Lung (tissue), 12 donors: ENCODE data around the gene CYBC1. TPM values are rescaled to one million over a fixed set of nuclear protein-coding genes. Genes with fewer than 3 reads are reported as not detected.
A peak's percentile ranks its signal among the peaks of the same experiment; 100 is the strongest.

ENCODE experiments used
- ATAC-seq: fragments of 200-7000 bp; cut with Tn5 transposase; one replicate; pipeline ENCODE4 v1.9.1; 2020; ENCODE audit warnings: moderate number of reproducible peaks; ENCODE audit not compliant: insufficient read depth, low FRiP score
- DNase-seq, 3 donors: peaks; one replicate each; pipeline ENCODE4 v3.0.0-alpha.2; 2013 to 2017
- H3K27ac ChIP-seq, 2 donors: one replicate each; pipeline ENCODE4 v1.5.1; 2013; ENCODE audit warnings: mild to moderate bottlenecking in 2 of 2, moderate library complexity in 2 of 2, control low read depth in 1 of 2, inconsistent platforms in 1 of 2, low read depth in 1 of 2, low read length in 1 of 2
- H3K27me3 ChIP-seq, 3 donors: one replicate each; pipeline ENCODE4 v1.5.1; 2013; ENCODE audit warnings: low read length in 2 of 3; ENCODE audit not compliant: control insufficient read depth in 3 of 3, insufficient read depth in 3 of 3
- H3K36me3 ChIP-seq, 4 donors: one replicate each; pipeline ENCODE4 v1.5.1; 2013; ENCODE audit warnings: low read length in 4 of 4, mild to moderate bottlenecking in 1 of 4, moderate library complexity in 1 of 4; ENCODE audit not compliant: control insufficient read depth in 4 of 4, insufficient read depth in 4 of 4
- H3K4me1 ChIP-seq, 5 donors: one replicate each; pipeline ENCODE4 v1.5.1; 2013; ENCODE audit warnings: low read length in 5 of 5, mild to moderate bottlenecking in 2 of 5, moderate library complexity in 1 of 5; ENCODE audit not compliant: control insufficient read depth in 5 of 5, insufficient read depth in 5 of 5
- H3K4me3 ChIP-seq: one replicate; pipeline ENCODE4 v1.5.1; 2013; ENCODE audit warnings: mild to moderate bottlenecking, control low read depth, moderate library complexity
- H3K9ac ChIP-seq, 2 donors: one replicate each; pipeline ENCODE4 v1.5.1; 2013; ENCODE audit warnings: low read length in 2 of 2, control low read depth in 1 of 2; ENCODE audit not compliant: insufficient read depth in 1 of 2
- H3K9me3 ChIP-seq, 4 donors: one replicate each; pipeline ENCODE4 v1.5.1; 2013; ENCODE audit warnings: low read length in 3 of 4, mild to moderate bottlenecking in 1 of 4, moderate library complexity in 1 of 4; ENCODE audit not compliant: control insufficient read depth in 4 of 4, insufficient read depth in 3 of 4
- CTCF ChIP-seq: IDR thresholded peaks from 2 replicates; pipeline ENCODE4 v1.5.1; 2012; ENCODE audit warnings: mild to moderate bottlenecking; ENCODE audit errors: control extremely low read depth, extremely low read depth
- WGBS, 2 donors: extraction: QIAGEN DNeasy Blood & Tissue Kit; methylation state at CpG; one replicate each; pipeline ENCODE4 v1.1.7; 2013; 5-methylcytosine and 5-hydroxymethylcytosine counted together
- polyA plus RNA-seq, 2 donors: library from polyadenylated mRNA; stranded (reverse); fragments of 200-250 nt; gene quantifications; one replicate each; pipeline ENCODE4 v1.2.1, GENCODE V29; 2013
- total RNA-seq, 2 donors: library from RNA; depleted of rRNA in 1 of 2; stranded (reverse); fragments of >200 nt in 1 of 2; gene quantifications; one replicate each; pipeline ENCODE4 v1.2.1, GENCODE V29; 2014 to 2021
- donor health status: control.
- donor health status: control.
- donor health status: Bipolar disorder and iron deficiency.
- donor health status: healthy.
- donor health status: DM: yes; HTN: yes; CAD: no.

CYBC1 gene
- total and polyA plus RNA-seq, 4 donors: 37.4 to 144 (median 92.0) TPM

- 42 to 44% methylated on average over 18 to 19 of the region's 19 CpGs for WGBS, 2 donors
- no peak for DNase-seq
- Histone ChIP-seq H3K4me1 (peaks cover 0 to 20% (median 5%) of the 10 kb centered on the region in 5 donors), H3K27me3 (no peaks in the 10 kb centered on the region), H3K9me3 (no peaks in the 10 kb centered on the region), H3K4me3 (no peak overlapping the region), H3K27ac (peak overlapping the region in 1 of 2 donors; percentile 36), H3K9ac (no peak overlapping the region), H3K36me3 (peaks cover 0 to 50% (median 5%) of the 10 kb centered on the region in 4 donors)
- TF ChIP-seq CTCF: no peak
- no peak for ATAC-seq
Observed at GRCh38 chr17:82444941-82445521, 5.5 kb downstream of the CYBC1 start.

- TF ChIP-seq CTCF: no peak
- Histone ChIP-seq H3K27me3 (no peaks in the 10 kb centered on the region), H3K9ac (no peak overlapping the region), H3K9me3 (no peaks in the 10 kb centered on the region), H3K4me3 (no peak overlapping the region), H3K4me1 (peaks cover 0 to 16% (median 2%) of the 10 kb centered on the region in 5 donors), H3K36me3 (peaks cover 0 to 50% (median 5%) of the 10 kb centered on the region in 4 donors), H3K27ac (peak overlapping the region in 1 of 2 donors; percentile 36)
- DNase-seq (no peak), ATAC-seq (no peak)
- 92% methylated on average over 35 of the region's 35 CpGs for WGBS, 2 donors
Observed at GRCh38 chr17:82444284-82444893, 6.2 kb downstream of the CYBC1 start.

GRCh38 chr17:82443465-82444283 is 6.9 kb downstream of the CYBC1 start:
- H3K9ac ChIP-seq: no peak overlapping the region
- no peak overlapping the region for H3K27ac ChIP-seq
- ATAC-seq (no peak), DNase-seq (no peak)
- no peaks in the 10 kb centered on the region for H3K27me3 ChIP-seq
- TF ChIP-seq CTCF: no peak
- peaks cover 0 to 50% (median 5%) of the 10 kb centered on the region in 4 donors for H3K36me3 ChIP-seq
- H3K4me3 ChIP-seq: no peak overlapping the region
- peaks cover 0 to 12% (median 0%) of the 10 kb centered on the region in 5 donors for H3K4me1 ChIP-seq
- WGBS, 2 donors: 91 to 95% methylated on average over 32 to 37 of the region's 40 CpGs
- H3K9me3 ChIP-seq: no peaks in the 10 kb centered on the region
